Retina (tissue), 1 donor: Measurements from ENCODE around the gene CCN2.
"Not testable (repeated sequence)": the region's sequence is repeated elsewhere in the genome, so short reads cannot be mapped to it uniquely, and the experiment has no call there.

ENCODE experiments used
- DNase-seq: peaks from one replicate; pipeline ENCODE4 v3.0.0-alpha.2; 2016

Gene CCN2

DNA sequence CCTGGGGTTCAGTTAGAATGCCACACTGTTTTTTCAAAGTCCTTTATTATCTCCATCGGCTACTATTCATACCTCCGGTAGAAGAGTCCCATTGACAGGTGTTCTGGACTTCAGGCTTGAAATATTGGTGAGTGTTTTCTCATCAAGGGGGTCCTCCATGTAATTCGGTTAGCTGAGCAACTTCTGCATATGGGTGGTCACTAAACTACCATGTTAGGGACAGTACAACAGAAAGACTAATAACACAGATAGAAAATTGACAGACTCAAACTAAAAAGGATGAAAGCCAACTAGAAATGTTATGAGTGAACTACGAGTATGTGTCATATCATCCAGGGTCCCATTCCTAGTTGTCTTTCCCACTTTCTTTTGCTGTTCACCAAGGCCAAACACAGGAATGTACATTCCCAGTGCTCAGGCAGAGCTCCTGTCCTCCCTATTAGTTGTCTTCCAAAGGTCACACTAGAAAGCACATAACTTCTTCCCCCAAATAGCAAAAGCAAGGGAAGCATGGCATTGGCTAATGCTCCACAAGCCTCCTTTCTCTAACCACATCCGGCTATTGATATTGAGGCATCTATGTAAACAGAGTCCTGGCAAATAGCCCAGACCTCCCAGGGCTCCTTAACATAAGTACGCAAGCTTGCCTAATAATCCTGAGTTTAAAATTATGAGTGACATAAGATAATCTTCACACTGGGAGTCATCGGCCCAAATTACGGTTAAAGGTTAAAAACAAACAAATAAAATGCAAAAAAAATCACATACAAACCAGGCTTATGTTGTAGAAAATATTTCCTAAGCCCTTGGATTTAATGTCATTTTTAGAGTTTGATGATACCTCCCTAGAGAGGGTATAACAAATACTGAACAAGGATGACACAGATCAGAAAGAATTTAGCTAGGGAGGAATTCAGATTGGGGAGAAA lies 13.2 kb downstream of the CCN2 start:
- DNase-seq = no peak

GRCh38 chr6:131937226-131937625 lies 13.9 kb downstream of the CCN2 start:
- no peak for DNase-seq

DNA sequence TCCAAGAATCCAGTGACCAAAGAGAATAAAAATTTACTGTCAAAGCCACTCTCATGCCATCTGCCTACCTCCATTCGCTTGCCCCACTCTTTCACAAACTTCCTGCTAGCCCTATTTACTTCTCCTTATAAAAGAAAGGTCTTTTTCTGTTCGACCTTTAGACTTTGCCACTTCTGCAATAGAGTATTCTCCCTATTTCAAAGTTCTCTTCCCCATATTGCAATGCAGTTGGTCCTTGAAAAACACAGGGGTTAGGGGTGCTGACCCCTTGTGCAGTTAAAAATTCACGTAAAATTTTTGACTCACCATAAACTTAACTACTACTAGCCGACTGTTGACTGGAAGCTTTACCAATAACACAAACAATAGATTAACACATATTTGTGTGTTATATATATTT lies 15.0 kb downstream of the CCN2 start:
- no peak for DNase-seq

DNA sequence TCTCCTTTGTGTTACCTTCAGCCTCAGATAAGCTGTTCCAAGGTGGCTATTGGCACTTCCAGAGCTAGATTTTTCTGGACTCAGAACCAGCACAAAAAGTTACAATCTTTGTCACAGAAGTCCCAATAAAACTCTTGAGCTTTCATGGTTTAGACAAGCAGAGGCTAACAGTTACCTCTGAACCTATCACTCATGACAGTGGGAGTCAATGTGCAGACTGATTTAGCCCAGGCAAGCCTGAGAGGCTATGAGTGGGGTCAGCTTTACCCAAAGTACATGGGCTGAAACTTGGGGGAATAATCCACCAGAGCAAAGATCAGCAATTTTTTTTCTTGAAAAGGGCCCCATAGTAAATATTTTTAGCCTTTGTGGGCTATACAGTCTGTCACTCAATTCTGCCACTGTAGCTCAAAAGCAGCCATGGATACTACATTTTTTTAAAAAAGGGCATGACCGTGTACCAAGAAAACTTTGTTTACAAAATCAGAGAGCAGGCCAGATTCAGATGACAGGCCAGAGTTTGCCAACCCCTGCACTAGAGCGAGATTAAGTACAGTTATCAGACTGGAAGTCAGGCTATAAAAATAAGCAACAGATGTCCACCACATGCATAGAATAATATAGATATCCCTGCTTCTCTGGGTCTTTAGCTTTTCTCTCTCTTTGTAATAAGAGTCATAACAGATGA lies 20.0 kb downstream of the CCN2 start:
- DNase-seq = no peak

DNA sequence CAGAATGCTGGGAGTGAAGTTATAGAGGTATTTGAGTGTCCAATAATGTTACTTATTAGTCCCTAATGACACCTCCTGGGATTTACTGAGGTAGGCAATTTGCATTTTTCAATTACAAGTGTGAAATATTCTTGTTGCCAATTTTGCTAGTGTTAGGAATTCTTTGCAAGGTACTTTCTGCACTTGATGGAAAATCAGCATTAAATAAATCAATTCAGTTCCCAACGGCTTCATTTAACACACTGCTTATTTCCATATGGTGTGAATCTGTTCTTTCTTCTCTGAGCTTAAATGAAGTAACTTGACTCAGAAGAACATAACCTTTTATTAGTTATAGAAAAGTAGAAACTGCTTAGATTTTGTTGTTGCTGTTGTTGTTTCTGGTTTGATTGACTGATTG lies 21.2 kb downstream of the CCN2 start:
- DNase-seq = no peak

- no peak for DNase-seq
Observed at GRCh38 chr6:131929264-131929663, 21.9 kb downstream of the CCN2 start.

GRCh38 chr6:131924881-131925474 lies 26.2 kb downstream of the CCN2 start:
- peak; percentile 30 for DNase-seq

GRCh38 chr6:131923356-131923755 lies 27.8 kb downstream of the CCN2 start:
- DNase-seq = peak; percentile 50

DNA sequence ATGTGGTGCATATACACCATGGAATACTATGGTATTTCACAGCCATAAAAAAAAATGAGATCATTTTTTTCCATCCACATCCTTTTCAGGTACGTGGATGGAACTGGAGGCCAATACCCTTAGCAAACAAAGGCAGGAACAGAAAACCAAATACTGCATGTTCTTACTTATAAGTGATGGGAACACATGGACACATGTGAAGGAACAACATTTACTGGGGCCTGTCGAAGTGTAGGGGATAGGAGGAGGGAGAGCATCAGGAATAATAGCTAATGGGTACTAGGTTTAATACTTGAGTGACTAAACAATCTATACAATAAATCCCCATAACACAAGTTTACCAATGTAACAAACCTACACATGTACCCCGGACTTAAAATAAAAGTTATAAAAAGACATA lies 30.5 kb downstream of the CCN2 start:
- DNase-seq = no peak

DNA sequence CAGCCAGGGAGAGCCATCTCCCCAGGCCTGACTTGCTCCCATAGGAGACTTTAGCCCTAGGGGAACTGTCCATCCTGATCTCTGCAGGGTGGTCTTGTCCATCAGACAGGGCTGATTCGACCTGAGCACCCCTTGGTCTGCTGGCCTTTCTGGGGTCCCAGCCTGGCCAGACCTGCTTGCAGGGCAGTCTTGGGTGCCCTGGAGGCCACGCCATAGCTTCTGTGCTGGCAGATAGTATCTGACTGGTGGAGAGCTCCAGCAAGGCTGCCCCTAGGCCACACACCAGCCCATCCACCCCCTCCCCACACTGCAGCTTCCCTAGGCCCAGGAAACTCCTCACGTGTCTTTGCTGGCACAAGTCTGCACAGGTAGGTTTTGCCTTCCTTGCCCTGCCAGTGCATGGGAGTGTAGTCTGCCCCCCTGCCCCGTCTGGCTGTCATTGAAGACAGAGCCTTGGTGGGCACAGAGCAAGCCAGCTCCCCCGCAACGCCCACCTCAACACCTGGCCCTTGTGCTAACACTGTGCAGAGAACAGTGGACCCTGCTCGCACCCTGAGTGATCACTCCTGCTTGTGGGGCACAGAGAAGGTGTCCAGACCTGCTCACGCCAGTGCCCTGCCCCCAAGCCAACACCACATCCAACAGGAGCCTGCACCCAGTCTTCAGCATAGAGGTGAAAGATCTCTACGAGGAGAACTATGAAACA lies 32.4 kb downstream of the CCN2 start:
- DNase-seq = no peak

DNA sequence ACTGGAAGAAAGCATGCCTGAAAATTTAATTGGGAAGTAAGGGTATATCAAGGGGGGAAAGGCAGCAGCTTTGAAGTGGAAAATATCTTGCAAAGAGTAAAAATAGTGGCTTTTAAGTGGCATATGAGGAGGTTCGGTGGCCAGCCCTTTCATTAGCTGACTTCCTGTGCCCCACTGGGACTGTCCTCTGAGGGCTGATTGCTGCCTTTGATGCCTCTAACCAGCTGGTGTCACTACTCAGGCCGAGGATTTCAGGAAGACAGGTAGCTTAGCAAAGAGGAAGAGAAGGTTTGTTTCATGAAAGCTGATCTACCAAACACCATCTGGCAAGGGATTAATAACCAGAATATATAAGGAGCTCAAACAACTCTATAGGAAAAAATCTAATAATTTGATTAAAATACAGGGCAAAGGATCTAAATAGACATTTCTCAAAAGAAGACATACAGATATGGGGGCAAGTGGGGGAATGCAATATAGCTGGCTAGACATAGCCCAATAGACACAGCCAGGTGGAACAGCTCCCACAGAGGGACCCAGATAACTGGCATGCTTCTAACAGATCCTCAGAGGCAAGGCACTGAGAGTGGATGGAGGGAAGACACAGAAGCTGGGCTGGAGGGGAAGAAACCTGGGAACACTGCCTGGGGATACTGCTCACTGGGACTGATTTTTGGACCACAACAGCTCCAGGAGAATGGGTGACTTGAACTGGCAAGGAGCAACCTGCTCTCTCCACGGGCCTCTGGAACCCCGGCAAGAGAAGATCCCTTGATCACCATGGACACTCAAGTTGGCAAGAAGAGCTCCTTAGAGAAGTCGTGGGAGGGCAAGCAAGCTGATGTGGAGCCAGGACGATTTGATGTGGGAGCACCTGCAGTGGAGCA lies 33.2 kb downstream of the CCN2 start:
- DNase-seq = peak; percentile 12

DNA sequence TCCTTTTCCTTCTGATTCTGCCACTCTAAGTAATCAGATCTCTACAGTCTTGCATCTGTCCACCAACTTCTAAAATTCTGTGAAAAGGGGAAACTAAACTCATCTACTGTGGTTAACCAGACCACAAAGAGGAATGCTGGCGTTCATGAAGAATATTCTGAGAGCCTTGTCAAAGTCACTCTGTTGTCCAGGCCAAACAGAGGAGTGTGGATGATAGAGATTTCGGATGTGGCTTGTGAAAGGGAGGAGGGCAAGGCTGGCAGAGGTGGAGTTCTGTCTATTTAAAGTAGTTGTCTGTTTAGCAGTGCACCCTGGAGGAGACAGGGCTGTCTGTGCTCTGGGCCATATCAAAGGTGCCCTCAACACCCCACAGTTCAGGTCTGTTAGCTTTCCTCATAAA lies 33.9 kb downstream of the CCN2 start:
- DNase-seq = no peak

- no peak for DNase-seq
Observed at GRCh38 chr6:131916847-131917246, 34.3 kb downstream of the CCN2 start.

GRCh38 chr6:131916091-131916796 lies 34.9 kb downstream of the CCN2 start:
- not testable (repeated sequence) for DNase-seq

GRCh38 chr6:131914967-131915751 lies 36.0 kb downstream of the CCN2 start:
- peak; percentile 64 for DNase-seq

GRCh38 chr6:131914234-131914633 lies 36.9 kb downstream of the CCN2 start:
- DNase-seq = no peak

- DNase-seq = no peak
Observed at GRCh38 chr6:131911951-131912350, 39.2 kb downstream of the CCN2 start.

- no peak for DNase-seq
Observed at GRCh38 chr6:131910956-131911355, 40.2 kb downstream of the CCN2 start.

- DNase-seq = no peak
Observed at GRCh38 chr6:131910219-131910589, 41.0 kb downstream of the CCN2 start.

DNA sequence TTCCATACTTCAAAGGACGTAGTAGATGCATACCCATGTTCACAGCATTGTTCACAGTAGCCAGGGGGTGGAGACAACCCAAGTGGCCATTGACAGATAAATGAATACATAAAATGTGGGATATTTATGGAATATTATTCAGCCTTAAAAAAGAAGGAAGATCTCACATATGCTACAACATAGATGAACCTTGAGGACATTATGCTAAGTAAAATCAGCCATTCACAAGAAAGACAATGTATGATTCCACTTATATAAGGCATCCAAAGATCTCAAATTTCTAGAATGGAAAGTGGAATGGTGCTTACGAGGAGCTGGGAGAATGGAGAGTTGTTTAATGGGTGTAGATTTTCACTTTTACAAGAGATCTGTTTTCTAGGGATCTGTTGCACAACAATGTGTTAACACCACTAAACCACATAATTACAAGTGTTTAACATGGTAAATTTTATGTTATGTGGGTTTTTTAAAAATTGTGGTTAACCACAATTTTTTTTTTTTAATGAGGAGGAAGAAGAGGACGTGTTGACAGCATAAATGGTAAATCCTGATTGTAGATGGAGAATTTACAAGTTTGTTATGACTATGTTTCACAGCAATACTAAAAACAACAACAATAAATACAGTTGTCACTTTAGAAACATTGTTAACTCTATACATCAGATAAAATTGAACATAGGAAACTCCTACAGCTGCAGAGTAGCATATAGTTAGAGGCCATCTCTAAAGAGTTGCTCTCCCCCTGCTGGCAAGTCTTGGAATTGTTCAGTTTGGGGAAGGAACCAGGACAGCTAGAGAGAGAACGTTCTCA lies 41.6 kb downstream of the CCN2 start:
- DNase-seq = peak; percentile 33
